HEK293T (cell line): Measurements from ENCODE around the gene SCN8A.

Experiments
- CTCF ChIA-PET: fragments of 350-600 bp; formaldehyde crosslinking; extraction: SDS; loops from one replicate; lab custom pipeline; 2021; ENCODE audit warnings: antibody characterized with exemption, inconsistent platforms; lab: Yijun Ruan, JAX
- POLR2A ChIA-PET: fragments of 350-600 bp; formaldehyde crosslinking; extraction: SDS; loops from one replicate; lab custom pipeline; 2020; ENCODE audit warnings: antibody characterized with exemption, inconsistent platforms; lab: Yijun Ruan, JAX
- DNase-seq: peaks from one replicate; pipeline ENCODE4 v3.0.0; 2012; ENCODE audit warnings: mixed read lengths; ENCODE audit errors: extremely low spot score
- ARNT ChIP-seq: fragments of 450-650 bp; IDR thresholded peaks from 2 replicates; pipeline ENCODE4 v1.6.1; 2017; ENCODE audit warnings: mild to moderate bottlenecking
- BHLHE40 ChIP-seq: fragments of 450-650 bp; IDR thresholded peaks from 2 replicates; pipeline ENCODE4 v1.6.1; 2016; ENCODE audit warnings: mild to moderate bottlenecking, moderate library complexity, borderline replicate concordance
- CTBP1 ChIP-seq: fragments of 450-650 bp; IDR thresholded peaks from 2 replicates; pipeline ENCODE4 v1.6.1; 2016; ENCODE audit warnings: borderline replicate concordance
- ELF4 ChIP-seq: fragments of 450-650 bp; IDR thresholded peaks from 2 replicates; pipeline ENCODE4 v1.6.1; 2017; ENCODE audit warnings: antibody characterized with exemption
- FOXA1 ChIP-seq: fragments of 450-650 bp; IDR thresholded peaks from 2 replicates; pipeline ENCODE4 v1.6.1; 2016; ENCODE audit warnings: mild to moderate bottlenecking
- FOXK2 ChIP-seq: fragments of 450-650 bp; IDR thresholded peaks from 2 replicates; pipeline ENCODE4 v1.6.1; 2016; ENCODE audit warnings: mild to moderate bottlenecking
- FOXM1 ChIP-seq: fragments of 450-650 bp; IDR thresholded peaks from 2 replicates; pipeline ENCODE4 v1.6.1; 2017; ENCODE audit warnings: mild to moderate bottlenecking, borderline replicate concordance
- HDGF ChIP-seq: fragments of 450-650 bp; IDR thresholded peaks from 2 replicates; pipeline ENCODE4 v1.6.1; 2017; ENCODE audit warnings: antibody characterized with exemption, borderline replicate concordance
- L3MBTL2 ChIP-seq: fragments of 450-650 bp; conservative IDR thresholded peaks from 2 replicates; pipeline ENCODE4 v1.6.1; 2016; ENCODE audit warnings: mild to moderate bottlenecking
- LEF1 ChIP-seq: fragments of 450-650 bp; IDR thresholded peaks from 2 replicates; pipeline ENCODE4 v1.6.1; 2017; ENCODE audit warnings: mild to moderate bottlenecking, borderline replicate concordance
- NFRKB ChIP-seq: fragments of 450-650 bp; IDR thresholded peaks from 2 replicates; pipeline ENCODE4 v1.6.1; 2016; ENCODE audit warnings: mild to moderate bottlenecking, moderate library complexity
- PKNOX1 ChIP-seq: fragments of 450-650 bp; IDR thresholded peaks from 2 replicates; pipeline ENCODE4 v1.6.1; 2016
- SP1 ChIP-seq: fragments of 450-650 bp; IDR thresholded peaks from 2 replicates; pipeline ENCODE4 v1.6.1; 2017
- SUZ12 ChIP-seq: fragments of 450-650 bp; IDR thresholded peaks from 2 replicates; pipeline ENCODE4 v1.6.1; 2016; ENCODE audit warnings: mild to moderate bottlenecking
- TARDBP ChIP-seq: fragments of 450-650 bp; IDR thresholded peaks from 2 replicates; pipeline ENCODE4 v1.6.1; 2016
- ZNF384 ChIP-seq: fragments of 450-650 bp; IDR thresholded peaks from 2 replicates; pipeline ENCODE4 v1.6.1; 2016

SCN8A gene

GRCh38 chr12:51846911-51847642 is 256.0 kb downstream of the SCN8A start:
- TF ChIP-seq PKNOX1 (peak; percentile 63), BHLHE40 (no peak)
- DNase-seq, result peak; percentile 77
- ChIA-PET POLR2A (no interaction called here), CTCF (no interaction called here)

GRCh38 chr12:51847643-51848325 is 256.8 kb downstream of the SCN8A start:
- peak; percentile 22 for DNase-seq
- ChIA-PET POLR2A (no interaction called here), CTCF (interaction anchor here (1.2 kb wide), 1 partner anchor 24 kb away, joined by 5 read pairs; no protein-coding TSS in a partner anchor)
- TF ChIP-seq LEF1 (no peak), CTBP1 (no peak), ARNT (no peak), FOXA1 (no peak), HDGF (no peak), SUZ12 (no peak), NFRKB (no peak), ELF4 (no peak), SP1 (no peak), FOXK2 (no peak), PKNOX1 (no peak), BHLHE40 (no peak), L3MBTL2 (no peak), ZNF384 (no peak), FOXM1 (no peak), TARDBP (no peak)

- TF ChIP-seq HDGF (no peak), SP1 (no peak)
- DNase-seq, result no peak
- ChIA-PET CTCF (interaction anchor here (1.2 kb wide), 1 partner anchor 24 kb away, joined by 5 read pairs; no protein-coding TSS in a partner anchor), POLR2A (no interaction called here)
Observed at GRCh38 chr12:51848326-51848727, 257.3 kb downstream of the SCN8A start, which contains the start of gene FIGNL2. TSS of gene FIGNL2 (minus strand) at chr12:51848718. CDS start at chr12:51822413, 26,305 bp downstream.

- peak; percentile 32 for DNase-seq
- TF ChIP-seq FOXA1 (no peak), HDGF (no peak), L3MBTL2 (no peak), FOXM1 (no peak), LEF1 (no peak), SUZ12 (no peak), NFRKB (no peak), TARDBP (no peak), BHLHE40 (no peak), SP1 (no peak)
- CTCF ChIA-PET, result interaction anchor here (1.2 kb wide), 1 partner anchor 25 kb away, joined by 5 read pairs; no protein-coding TSS in a partner anchor
- POLR2A ChIA-PET, result no interaction called here
Observed at GRCh38 chr12:51848841-51849735, 258.1 kb downstream of the SCN8A start.

- TF ChIP-seq TARDBP, result no peak
- TF ChIP-seq BHLHE40, result no peak
- TF ChIP-seq SUZ12, result no peak
- TF ChIP-seq HDGF, result no peak
- TF ChIP-seq ELF4, result no peak
- no peak for TF ChIP-seq PKNOX1
- TF ChIP-seq FOXK2, result no peak
- no peak for TF ChIP-seq NFRKB
- TF ChIP-seq CTBP1, result no peak
- TF ChIP-seq ARNT, result no peak
- no peak for TF ChIP-seq L3MBTL2
- POLR2A ChIA-PET, result no interaction called here
- CTCF ChIA-PET, result interaction anchor here (1.0 kb wide), 1 partner anchor 13 kb away, joined by 3 read pairs; no protein-coding TSS in a partner anchor
- DNase-seq, result no peak
Observed at GRCh38 chr12:51850081-51850964, 259.3 kb downstream of the SCN8A start.
